ENCODE results near the gene ANXA9.

Gene ANXA9

GRCh38 chr1:150974580-150975478 lies 7.3 kb upstream of the ANXA9 start, which contains the start of gene CERS2:
Gene CERS2 (minus strand): TSS chr1:150974835. CDS start chr1:150969090, 5,745 bp downstream.
- peak; percentile 75 for DNase-seq (ENCODE audit: low spot score)

DNA sequence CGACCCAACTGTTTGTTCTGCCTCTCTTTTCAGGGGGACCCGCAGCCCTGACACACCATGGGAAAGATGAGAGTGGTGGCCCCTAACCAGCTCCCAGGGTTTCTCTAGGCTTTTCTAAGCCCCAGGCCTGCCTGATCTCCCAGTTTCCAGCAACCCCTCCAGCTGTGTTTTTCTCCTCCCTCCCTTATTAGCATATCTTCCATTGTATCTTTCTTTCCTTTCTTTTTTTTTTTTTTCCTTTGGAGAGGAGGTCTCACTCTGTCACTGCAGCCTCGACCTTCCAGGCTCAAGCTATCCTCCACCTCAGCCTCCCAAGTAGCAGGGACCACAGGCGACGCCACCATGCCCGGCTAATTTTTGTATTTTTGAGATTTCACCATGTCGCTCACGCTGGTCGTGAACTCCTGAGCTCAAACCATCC lies 5.7 kb upstream of the ANXA9 start:
- DNase-seq (ENCODE audit: low spot score): no peak

DNA sequence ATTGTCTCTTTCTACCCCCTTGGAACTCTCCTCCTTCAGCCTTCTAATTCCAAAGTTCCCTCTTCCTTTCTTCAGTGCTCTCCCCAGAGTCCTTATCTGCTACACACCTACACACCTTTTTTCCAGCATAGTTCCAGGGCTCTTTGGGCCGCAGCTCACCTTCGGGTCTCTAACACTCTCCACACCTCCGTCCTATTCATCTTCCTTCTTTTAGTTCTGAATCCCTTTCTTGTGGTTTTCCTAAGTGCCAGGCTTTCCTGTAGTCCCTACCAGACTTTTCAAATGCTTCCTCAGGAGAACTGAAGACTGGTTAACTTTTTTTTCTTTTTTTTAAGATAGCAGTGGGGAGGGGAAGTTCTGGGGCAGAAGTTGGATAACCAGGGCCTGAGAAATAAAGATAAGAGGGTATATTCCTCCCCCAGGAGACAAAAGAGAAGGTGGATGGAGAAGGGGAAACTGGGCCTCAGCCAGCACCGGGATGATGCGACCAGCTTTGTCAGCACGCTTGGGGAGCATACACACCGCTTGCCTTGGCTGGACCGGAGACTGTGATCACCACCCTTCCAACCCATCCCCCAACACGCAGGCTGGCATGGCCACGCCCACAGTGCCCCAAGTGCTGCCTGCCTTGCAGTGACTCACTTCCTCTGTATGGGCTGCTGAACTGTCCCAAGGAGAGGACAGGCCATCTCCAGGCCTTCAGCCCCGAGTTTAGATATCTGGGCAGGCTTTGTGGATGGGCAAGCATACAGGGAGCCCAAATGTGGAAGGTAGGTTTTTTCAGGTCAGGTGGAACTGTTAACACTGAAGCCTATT lies 5.0 kb upstream of the ANXA9 start:
- peak; percentile 99 for DNase-seq (ENCODE audit: low spot score)

GRCh38 chr1:150979092-150980056 lies 2.7 kb upstream of the ANXA9 start:
- DNase-seq (ENCODE audit: low spot score): peak; percentile 93

DNA sequence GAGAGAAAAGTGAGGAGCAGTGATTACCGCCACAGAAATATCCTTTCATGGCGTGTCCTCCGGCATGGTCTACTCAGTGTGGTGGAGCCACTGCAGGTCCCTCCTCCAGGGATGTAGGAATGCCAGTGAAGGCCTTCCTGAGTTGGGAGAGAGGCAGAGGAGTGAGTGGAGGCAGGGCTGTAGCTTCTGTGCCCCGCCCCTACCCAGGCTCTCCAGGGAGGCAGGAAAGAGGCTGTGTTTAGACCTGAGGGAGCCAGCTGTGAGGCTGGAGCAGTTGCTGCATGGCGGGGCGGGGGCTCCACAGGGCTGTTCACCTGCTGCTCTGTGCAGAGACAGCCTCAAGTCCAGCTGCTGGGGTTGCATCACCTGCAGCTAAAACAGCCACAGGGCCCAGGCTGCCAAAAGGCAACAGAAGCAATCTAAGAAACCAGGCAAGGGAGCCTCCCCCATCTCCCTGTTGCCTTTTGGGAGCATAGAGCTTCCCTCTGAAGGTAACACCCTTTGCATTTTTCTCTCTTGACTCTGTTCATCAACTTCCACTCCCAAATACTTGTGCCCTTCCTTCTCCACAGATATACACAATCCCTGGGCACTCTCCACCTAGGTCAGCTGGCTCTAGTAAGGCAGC lies 801 bp upstream of the ANXA9 start:
- no peak for DNase-seq (ENCODE audit: low spot score)

DNA sequence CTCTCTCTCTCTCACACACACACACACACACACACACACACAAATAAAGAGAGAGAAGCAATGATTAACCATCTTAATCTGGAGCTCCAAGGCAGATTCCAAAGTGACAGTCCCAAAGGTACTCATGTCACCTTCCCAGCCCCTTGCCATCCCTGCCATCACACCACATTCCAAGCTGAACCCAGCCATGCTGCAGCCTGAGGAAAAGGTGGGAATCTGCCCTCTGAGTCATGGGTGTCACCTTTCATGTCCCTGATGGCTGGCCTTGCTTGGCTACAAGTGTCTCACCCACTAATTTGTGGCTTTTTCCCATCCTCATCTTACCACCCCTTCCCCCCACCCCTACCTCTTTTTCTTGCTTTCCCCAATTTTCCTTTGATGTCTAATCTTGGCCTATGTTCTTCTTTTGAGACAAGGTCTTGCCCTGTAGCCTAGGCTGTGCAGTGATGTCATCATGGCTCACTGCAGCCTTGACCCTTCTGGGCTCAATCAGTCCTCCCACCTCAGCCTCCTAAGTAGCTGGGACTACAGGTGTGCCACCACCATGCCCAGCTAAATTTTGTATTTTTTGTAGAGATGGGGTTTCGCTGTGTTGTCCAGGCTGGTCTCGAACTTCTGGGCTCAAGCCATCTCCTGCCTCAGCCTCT lies 3.2 kb downstream of the ANXA9 start:
- no peak for DNase-seq (ENCODE audit: low spot score)

DNA sequence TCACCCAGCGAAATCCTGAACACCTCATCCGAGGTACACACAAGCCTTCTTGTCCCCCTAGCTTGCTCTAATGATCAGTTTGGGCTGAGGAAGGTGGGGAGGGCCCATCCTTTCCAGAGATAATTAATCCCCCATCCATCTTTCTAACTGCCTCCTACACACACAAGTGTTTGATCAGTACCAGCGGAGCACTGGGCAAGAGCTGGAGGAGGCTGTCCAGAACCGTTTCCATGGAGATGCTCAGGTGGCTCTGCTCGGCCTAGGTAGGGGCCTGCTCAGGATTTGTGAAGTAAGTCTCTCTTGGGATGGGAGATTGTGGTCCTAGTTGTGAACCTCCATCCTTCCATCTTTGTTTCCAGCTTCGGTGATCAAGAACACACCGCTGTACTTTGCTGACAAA lies 5.8 kb downstream of the ANXA9 start:
- no peak for DNase-seq (ENCODE audit: low spot score)

DNA sequence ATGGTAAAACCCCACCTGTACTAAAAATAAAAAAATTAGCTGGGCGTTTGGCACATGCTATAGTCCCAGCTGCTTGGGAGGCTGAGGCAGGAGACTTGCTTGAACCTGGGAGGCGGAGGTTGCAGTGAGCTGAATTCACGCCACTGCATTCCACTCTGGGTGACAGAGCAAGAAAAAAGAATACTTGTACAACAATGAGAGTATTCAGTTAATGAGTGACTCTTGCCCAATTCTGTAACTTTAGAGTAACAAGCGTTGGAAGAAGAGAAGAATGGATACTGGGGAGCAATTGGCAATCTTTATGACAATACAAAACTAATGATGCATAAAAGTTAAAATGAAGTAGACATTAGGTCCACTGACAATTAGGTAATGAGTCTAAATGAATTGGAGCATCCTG lies 10.5 kb downstream of the ANXA9 start:
- DNase-seq (ENCODE audit: low spot score): no peak

DNA sequence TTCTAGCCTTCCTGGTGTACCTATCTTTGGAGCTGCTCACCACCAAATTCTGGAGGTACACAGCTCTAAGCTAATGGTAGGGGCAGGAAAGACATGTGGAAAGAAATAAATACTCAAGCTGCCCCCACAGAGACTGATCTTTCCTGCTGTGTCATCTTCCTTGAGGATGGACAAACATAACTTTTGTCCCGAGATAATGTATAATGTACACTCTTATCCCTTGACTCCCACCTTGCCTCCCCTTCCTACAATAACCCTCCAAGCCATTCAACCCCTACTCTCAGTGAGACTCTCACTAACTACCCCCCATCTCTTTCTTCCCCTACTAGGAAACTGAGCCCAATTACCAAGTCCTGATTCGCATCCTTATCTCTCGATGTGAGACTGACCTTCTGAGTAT lies 12.2 kb downstream of the ANXA9 start:
- DNase-seq (ENCODE audit: low spot score): no peak

- no peak for DNase-seq (ENCODE audit: low spot score)
These were observed 13.4 kb downstream of the ANXA9 start for GRCh38 chr1:150995460-150995859.

GRCh38 chr1:150995896-150996295 lies 13.8 kb downstream of the ANXA9 start:
- DNase-seq (ENCODE audit: low spot score): no peak

GRCh38 chr1:150997126-150997872 lies 15.2 kb downstream of the ANXA9 start:
- DNase-seq (ENCODE audit: low spot score): no peak

- DNase-seq (ENCODE audit: low spot score): no peak
These were observed 15.9 kb downstream of the ANXA9 start for GRCh38 chr1:150997949-150998348.

- no peak for DNase-seq (ENCODE audit: low spot score)
These were observed 17.1 kb downstream of the ANXA9 start for GRCh38 chr1:150999051-150999674.

DNA sequence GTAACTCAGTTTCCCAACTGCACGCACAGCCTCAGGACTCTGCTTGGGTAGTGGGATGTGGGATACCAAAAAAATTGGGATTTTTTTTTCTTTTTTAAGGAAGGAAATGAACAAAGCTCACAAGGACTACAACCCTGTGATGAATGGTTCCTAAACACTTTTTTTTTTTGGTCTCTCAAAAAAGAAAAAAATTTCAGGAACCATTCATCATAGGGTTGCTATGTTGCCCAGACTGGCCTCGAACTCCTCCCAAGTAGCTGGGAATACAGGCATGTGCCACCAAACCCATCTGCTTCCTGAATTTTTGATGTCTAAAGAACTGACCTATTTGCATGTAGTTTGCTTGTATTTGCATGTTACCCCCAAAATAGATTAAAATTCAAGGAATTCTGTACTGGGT lies 17.8 kb downstream of the ANXA9 start:
- DNase-seq (ENCODE audit: low spot score): no peak

DNA sequence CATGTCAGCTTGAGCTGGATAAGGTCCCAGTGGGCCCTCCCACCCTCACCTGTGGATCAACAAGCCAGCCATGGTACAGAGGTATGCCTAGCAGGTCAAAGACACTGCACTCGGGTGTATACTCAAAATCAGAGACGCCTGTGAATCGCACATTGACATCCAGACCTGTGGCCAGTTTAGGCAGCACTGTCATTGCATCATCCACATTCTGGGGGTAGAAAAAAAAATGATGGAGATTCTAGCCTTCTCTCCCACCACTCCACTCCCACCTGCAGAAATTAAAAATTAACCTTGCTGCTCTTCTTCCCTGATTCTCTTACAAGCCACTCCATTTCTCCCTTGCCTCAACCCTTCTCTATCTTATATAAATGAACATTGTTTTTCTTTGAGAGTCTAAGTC lies 18.3 kb downstream of the ANXA9 start:
- no peak for DNase-seq (ENCODE audit: low spot score)

DNA sequence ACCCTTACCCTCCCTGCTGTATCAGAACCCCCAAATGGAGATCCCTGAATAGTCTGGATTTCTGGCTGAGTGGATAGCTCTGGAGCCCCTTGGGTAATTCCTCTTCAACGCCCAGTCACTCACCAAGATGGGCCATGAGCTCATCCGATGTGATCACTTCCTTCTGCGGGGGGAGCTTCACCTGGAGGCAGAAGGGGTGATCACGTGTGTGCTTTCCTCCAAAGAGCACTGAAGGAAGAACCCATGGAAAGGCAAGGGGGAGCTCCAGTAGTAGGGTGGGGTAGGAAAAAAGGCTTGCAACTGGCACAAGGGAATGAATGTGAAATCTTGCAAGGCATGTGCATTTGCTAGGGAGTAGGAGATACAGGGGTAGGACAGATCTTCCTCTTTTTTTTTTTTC lies 19.5 kb downstream of the ANXA9 start:
- DNase-seq (ENCODE audit: low spot score): no peak

DNA sequence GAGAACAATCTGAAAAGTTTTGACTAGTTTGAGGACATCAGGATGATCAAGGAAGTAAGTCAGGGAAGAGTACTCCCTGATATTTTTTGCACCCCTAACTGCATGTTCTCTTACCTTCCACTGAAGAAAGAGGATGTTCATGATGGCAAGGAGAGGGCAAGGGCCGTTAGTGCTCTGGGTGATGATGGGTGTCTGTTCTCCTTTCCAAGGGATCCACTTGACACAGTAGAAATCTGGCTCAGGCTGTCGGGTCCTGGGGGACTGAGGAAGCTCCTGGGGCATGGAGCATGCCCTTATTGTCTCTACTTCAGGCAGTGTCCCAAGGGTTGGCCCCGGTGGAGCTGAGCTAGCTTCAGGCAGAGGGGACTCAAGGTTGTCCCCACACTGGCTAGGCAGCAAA lies 20.0 kb downstream of the ANXA9 start:
- DNase-seq (ENCODE audit: low spot score): no peak

DNA sequence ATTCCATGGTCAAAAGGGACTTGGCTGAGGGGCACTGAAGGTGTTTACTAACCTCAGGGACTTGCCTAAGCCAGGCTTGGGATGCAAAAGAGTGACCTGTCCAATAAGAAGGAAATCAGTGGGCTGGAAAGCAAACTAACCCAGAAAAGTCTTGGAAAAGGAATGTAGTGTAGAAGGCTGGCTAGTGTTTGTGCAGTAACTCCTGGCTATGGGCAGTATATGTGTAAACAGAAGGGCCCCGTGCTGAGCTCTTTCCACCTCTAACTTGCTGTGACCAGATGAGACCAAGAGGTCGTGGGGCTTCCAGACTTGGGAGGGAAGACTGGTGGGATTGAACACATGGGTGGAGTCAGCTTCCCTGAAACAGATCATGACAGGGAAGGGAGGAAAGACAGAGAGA lies 20.5 kb downstream of the ANXA9 start:
- no peak for DNase-seq (ENCODE audit: low spot score)

GRCh38 chr1:151003180-151003579 lies 21.1 kb downstream of the ANXA9 start:
- no peak for DNase-seq (ENCODE audit: low spot score)

Data from COLO829 (cell line).